ENCODE results near the gene UNC13D. TPM values are rescaled to one million over a fixed set of nuclear protein-coding genes. Genes with fewer than 3 reads are reported as not detected.

Gene UNC13D
- total and polyA plus RNA-seq, 9 of the 15 experiments (the other 6 are each of a cell fraction or from before 2014, with no cell fraction given), result 0.86 to 244 (median 69.2) TPM

DNA sequence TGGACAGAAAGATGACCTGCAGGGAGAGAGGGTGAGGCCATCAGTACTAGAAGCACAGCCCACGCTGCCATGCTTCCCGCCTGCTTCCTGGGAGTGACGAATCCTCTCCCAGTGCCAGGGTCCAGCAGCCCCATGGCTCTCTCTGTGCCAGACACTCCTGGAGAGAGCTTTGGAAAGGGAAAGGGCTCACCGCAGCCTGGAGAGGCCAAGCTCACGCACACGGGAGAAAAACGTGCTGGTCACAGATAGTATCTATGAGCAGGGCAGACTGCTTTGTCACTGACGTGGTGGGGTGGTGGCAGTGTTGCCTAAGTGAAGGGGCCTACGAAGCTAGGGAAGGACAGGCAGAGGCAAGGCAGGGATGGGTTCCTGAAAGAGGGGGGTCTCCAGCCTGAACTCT, 5.5 kb upstream of the UNC13D start (continued):
- TF ChIP-seq, protein P1, sequence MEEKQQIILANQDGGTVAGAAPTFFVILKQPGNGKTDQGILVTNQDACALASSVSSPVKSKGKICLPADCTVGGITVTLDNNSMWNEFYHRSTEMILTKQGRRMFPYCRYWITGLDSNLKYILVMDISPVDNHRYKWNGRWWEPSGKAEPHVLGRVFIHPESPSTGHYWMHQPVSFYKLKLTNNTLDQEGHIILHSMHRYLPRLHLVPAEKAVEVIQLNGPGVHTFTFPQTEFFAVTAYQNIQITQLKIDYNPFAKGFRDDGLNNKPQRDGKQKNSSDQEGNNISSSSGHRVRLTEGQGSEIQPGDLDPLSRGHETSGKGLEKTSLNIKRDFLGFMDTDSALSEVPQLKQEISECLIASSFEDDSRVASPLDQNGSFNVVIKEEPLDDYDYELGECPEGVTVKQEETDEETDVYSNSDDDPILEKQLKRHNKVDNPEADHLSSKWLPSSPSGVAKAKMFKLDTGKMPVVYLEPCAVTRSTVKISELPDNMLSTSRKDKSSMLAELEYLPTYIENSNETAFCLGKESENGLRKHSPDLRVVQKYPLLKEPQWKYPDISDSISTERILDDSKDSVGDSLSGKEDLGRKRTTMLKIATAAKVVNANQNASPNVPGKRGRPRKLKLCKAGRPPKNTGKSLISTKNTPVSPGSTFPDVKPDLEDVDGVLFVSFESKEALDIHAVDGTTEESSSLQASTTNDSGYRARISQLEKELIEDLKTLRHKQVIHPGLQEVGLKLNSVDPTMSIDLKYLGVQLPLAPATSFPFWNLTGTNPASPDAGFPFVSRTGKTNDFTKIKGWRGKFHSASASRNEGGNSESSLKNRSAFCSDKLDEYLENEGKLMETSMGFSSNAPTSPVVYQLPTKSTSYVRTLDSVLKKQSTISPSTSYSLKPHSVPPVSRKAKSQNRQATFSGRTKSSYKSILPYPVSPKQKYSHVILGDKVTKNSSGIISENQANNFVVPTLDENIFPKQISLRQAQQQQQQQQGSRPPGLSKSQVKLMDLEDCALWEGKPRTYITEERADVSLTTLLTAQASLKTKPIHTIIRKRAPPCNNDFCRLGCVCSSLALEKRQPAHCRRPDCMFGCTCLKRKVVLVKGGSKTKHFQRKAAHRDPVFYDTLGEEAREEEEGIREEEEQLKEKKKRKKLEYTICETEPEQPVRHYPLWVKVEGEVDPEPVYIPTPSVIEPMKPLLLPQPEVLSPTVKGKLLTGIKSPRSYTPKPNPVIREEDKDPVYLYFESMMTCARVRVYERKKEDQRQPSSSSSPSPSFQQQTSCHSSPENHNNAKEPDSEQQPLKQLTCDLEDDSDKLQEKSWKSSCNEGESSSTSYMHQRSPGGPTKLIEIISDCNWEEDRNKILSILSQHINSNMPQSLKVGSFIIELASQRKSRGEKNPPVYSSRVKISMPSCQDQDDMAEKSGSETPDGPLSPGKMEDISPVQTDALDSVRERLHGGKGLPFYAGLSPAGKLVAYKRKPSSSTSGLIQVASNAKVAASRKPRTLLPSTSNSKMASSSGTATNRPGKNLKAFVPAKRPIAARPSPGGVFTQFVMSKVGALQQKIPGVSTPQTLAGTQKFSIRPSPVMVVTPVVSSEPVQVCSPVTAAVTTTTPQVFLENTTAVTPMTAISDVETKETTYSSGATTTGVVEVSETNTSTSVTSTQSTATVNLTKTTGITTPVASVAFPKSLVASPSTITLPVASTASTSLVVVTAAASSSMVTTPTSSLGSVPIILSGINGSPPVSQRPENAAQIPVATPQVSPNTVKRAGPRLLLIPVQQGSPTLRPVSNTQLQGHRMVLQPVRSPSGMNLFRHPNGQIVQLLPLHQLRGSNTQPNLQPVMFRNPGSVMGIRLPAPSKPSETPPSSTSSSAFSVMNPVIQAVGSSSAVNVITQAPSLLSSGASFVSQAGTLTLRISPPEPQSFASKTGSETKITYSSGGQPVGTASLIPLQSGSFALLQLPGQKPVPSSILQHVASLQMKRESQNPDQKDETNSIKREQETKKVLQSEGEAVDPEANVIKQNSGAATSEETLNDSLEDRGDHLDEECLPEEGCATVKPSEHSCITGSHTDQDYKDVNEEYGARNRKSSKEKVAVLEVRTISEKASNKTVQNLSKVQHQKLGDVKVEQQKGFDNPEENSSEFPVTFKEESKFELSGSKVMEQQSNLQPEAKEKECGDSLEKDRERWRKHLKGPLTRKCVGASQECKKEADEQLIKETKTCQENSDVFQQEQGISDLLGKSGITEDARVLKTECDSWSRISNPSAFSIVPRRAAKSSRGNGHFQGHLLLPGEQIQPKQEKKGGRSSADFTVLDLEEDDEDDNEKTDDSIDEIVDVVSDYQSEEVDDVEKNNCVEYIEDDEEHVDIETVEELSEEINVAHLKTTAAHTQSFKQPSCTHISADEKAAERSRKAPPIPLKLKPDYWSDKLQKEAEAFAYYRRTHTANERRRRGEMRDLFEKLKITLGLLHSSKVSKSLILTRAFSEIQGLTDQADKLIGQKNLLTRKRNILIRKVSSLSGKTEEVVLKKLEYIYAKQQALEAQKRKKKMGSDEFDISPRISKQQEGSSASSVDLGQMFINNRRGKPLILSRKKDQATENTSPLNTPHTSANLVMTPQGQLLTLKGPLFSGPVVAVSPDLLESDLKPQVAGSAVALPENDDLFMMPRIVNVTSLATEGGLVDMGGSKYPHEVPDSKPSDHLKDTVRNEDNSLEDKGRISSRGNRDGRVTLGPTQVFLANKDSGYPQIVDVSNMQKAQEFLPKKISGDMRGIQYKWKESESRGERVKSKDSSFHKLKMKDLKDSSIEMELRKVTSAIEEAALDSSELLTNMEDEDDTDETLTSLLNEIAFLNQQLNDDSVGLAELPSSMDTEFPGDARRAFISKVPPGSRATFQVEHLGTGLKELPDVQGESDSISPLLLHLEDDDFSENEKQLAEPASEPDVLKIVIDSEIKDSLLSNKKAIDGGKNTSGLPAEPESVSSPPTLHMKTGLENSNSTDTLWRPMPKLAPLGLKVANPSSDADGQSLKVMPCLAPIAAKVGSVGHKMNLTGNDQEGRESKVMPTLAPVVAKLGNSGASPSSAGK (IDR thresholded peaks at IDR 0.05), result peak; percentile 66; the same call in 1 of the 2 replicates
- no peak for TF ChIP-seq JUNB (CRISPR knock-in tag; conservative IDR thresholded peaks at IDR 0.05)
- no peak for TF ChIP-seq ZNF696 (CRISPR knock-in tag; conservative IDR thresholded peaks at IDR 0.05)
- 0 out of 2 replicates have a peak, but pooled peaks have one; percentile 51 for TF ChIP-seq DPF2 (IDR thresholded peaks at IDR 0.05)
- TF ChIP-seq SNRNP70 (optimal IDR thresholded peaks at IDR 0.05; ENCODE audit: low read depth, low read length), result no peak
- TF ChIP-seq FOXP1 (CRISPR knock-in tag; IDR thresholded peaks at IDR 0.05), result no peak
- TF ChIP-seq TBP (optimal IDR thresholded peaks at IDR 0.05; ENCODE audit: low read depth, low read length), result no peak
- TF ChIP-seq, protein P2, sequence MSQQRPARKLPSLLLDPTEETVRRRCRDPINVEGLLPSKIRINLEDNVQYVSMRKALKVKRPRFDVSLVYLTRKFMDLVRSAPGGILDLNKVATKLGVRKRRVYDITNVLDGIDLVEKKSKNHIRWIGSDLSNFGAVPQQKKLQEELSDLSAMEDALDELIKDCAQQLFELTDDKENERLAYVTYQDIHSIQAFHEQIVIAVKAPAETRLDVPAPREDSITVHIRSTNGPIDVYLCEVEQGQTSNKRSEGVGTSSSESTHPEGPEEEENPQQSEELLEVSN (IDR thresholded peaks at IDR 0.05; ENCODE audit: borderline replicate concordance in 1 of 2, extremely low read depth in 1 of 2, insufficient read depth in 1 of 2, insufficient read length in 1 of 2, low read depth in 1 of 2, low read length in 1 of 2, poor library complexity in 1 of 2, severe bottlenecking in 1 of 2), result peak in 1 of 2 experiments; percentile 46
- TF ChIP-seq, protein P3, sequence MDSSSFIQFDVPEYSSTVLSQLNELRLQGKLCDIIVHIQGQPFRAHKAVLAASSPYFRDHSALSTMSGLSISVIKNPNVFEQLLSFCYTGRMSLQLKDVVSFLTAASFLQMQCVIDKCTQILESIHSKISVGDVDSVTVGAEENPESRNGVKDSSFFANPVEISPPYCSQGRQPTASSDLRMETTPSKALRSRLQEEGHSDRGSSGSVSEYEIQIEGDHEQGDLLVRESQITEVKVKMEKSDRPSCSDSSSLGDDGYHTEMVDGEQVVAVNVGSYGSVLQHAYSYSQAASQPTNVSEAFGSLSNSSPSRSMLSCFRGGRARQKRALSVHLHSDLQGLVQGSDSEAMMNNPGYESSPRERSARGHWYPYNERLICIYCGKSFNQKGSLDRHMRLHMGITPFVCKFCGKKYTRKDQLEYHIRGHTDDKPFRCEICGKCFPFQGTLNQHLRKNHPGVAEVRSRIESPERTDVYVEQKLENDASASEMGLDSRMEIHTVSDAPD (CRISPR knock-in tag; IDR thresholded peaks at IDR 0.05), result no peak
- no peak for TF ChIP-seq ZNF766 (CRISPR knock-in tag; conservative IDR thresholded peaks at IDR 0.05)
- TF ChIP-seq, protein P4, sequence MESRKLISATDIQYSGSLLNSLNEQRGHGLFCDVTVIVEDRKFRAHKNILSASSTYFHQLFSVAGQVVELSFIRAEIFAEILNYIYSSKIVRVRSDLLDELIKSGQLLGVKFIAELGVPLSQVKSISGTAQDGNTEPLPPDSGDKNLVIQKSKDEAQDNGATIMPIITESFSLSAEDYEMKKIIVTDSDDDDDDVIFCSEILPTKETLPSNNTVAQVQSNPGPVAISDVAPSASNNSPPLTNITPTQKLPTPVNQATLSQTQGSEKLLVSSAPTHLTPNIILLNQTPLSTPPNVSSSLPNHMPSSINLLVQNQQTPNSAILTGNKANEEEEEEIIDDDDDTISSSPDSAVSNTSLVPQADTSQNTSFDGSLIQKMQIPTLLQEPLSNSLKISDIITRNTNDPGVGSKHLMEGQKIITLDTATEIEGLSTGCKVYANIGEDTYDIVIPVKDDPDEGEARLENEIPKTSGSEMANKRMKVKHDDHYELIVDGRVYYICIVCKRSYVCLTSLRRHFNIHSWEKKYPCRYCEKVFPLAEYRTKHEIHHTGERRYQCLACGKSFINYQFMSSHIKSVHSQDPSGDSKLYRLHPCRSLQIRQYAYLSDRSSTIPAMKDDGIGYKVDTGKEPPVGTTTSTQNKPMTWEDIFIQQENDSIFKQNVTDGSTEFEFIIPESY (CRISPR knock-in tag; IDR thresholded peaks at IDR 0.05), result peak; percentile 61; the same call in 1 of the 2 replicates
- TF ChIP-seq E2F3 (CRISPR knock-in tag; IDR thresholded peaks at IDR 0.05), result no peak
- 0 out of 2 replicates have a peak, but pooled peaks have one; percentile 19 for TF ChIP-seq ZNF316 (IDR thresholded peaks at IDR 0.05)
